Calu3 (cell line): ENCODE data around the gene PLK2. TPM values are rescaled to one million over a fixed set of nuclear protein-coding genes. Genes with fewer than 3 reads are reported as not detected.

Source experiments
- BruUV-seq: library from RNA; stranded (reverse); fragments of 400-500 nt; replicated peaks from 2 replicates; lab custom pipeline; 2021; lab: Mats Ljungman, UMichigan
- CTCF ChIA-PET: fragments of 300-600 bp; sonication (Branson Sonifier 250); formaldehyde crosslinking; loops from one replicate; lab custom pipeline; 2022; ENCODE audit warnings: antibody characterized with exemption; lab: Charles Lee
- DNase-seq: peaks from one replicate; pipeline ENCODE4 v3.0.0; 2022
- H3K27ac Mint-ChIP-seq: one replicate; pipeline ENCODE4 v1.8.0; 2022; ENCODE audit warnings: mixed read lengths; ENCODE audit not compliant: unreplicated experiment
- H3K27me3 Mint-ChIP-seq: one replicate; pipeline ENCODE4 v1.8.0; 2022; ENCODE audit warnings: mixed read lengths; ENCODE audit not compliant: unreplicated experiment
- H3K36me3 Mint-ChIP-seq: one replicate; pipeline ENCODE4 v1.8.0; 2022; ENCODE audit warnings: mild to moderate bottlenecking, moderate library complexity, mixed read lengths; ENCODE audit not compliant: insufficient read depth, unreplicated experiment
- H3K4me1 Mint-ChIP-seq: one replicate; pipeline ENCODE4 v1.8.0; 2022; ENCODE audit warnings: mild to moderate bottlenecking, low read depth, mixed read lengths; ENCODE audit not compliant: unreplicated experiment
- H3K4me3 Mint-ChIP-seq: one replicate; pipeline ENCODE4 v1.8.0; 2022; ENCODE audit warnings: mild to moderate bottlenecking, low read depth, moderate library complexity, mixed read lengths; ENCODE audit not compliant: unreplicated experiment
- H3K9me3 Mint-ChIP-seq: one replicate; pipeline ENCODE4 v1.8.0; 2022; ENCODE audit warnings: low read depth, mixed read lengths; ENCODE audit not compliant: unreplicated experiment
- CTCF ChIP-seq: fragments of 200-600 bp; IDR thresholded peaks from one replicate; pipeline ENCODE4 v1.8.0; 2022; ENCODE audit warnings: antibody characterized with exemption; ENCODE audit not compliant: unreplicated experiment
- intact Hi-C: fragments of 100-400 bp; cut with micrococcal nuclease; formaldehyde crosslinking; loops from one replicate; pipeline ENCODE4 v1.10.0; 2022; ENCODE audit not compliant: unreplicated experiment
- total RNA-seq: library from RNA; stranded (reverse); gene quantifications from 2 replicates; pipeline ENCODE4 v1.2.3, GENCODE V29; 2022

PLK2 gene
- total RNA-seq, 1 experiment from 2014 or later = 229 TPM

DNA sequence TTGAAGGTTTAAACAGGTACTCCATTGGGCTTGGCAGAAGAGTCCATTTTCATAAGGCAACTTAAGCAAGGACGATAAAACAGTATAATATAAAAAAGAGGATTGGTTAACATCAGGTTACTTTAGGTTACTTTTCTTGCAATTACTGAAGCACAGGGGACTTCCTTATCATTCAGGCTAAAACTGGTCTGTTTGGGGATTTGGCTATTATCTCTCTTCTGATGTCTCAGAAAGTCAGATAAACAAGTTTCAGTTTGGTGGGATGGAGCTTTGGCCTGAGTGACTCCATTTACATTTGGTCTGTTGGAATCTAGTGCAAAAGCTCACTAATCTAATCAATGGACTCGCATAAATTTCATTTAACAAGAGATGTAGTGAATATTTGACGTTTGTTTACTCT, 39.3 kb upstream of the PLK2 start:
- H3K27me3 Mint-ChIP-seq = peaks cover 90% of the 10 kb centered on the region
- DNase-seq = no peak
- CTCF ChIA-PET = no interaction called here
- no peak for TF ChIP-seq CTCF
- no peaks in the 10 kb centered on the region for H3K9me3 Mint-ChIP-seq
- BruUV-seq = no TSS peak
- no peaks in the 10 kb centered on the region for H3K4me1 Mint-ChIP-seq
- intact Hi-C loops = no loop called here
- no peaks in the 10 kb centered on the region for H3K36me3 Mint-ChIP-seq
- no peak overlapping the region for H3K27ac Mint-ChIP-seq
- H3K4me3 Mint-ChIP-seq = no peak overlapping the region

DNA sequence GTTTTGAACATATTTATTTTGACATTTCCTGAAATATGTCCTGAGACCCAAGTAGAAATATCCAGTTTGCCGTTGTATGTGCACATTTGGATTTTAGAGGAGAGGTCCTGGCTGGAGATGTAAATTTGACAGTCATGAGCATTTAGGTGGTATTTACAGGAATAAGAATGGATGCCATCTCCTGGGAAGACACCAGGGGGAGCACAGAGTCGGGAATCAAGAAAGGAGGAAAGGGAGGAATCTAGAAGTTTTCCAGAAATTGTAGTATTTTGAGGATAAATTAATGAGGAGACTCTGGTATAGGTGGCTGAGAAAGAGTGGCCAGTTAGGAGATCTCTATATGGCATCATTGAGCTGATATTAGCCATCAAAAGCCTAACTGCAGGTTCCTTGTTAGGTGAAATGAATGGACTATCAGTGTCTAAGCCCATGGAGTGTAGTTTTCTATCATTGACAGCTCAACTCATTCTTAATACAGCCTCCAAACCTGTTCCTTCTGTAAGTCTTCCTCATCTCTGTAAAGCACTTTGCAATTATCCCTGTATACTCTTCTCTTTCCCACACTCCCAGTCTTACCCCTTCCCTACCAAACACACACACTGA, 38.6 kb upstream of the PLK2 start:
- BruUV-seq = no TSS peak
- Mint-ChIP-seq H3K4me3 (no peak overlapping the region), H3K27me3 (peaks cover 83% of the 10 kb centered on the region), H3K9me3 (no peaks in the 10 kb centered on the region), H3K27ac (no peak overlapping the region), H3K4me1 (no peaks in the 10 kb centered on the region), H3K36me3 (no peaks in the 10 kb centered on the region)
- intact Hi-C loops = loop anchor here (1.0 kb wide), 1 partner anchor 352 kb away; no protein-coding TSS in a partner anchor
- TF ChIP-seq CTCF = peak; percentile 50
- CTCF ChIA-PET = no interaction called here
- peak; percentile 59 for DNase-seq

DNA sequence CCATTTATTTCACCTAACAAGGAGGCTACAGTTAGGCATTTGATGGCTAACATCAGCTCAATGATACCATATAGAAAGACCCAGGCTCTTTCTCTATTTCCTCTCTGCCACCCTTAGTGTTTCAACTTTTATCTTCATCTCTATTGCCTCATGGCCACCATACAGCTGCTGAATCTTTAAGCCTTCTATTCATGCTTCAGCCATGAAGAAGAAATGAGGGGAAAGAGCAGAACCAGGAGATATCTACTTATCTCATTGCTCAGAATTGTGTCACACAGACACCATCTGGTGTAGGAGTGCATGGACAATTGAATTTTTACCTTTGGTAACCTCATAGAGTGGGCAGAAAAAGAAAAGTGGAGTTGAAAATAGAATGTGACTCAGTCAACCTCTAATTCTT, 38.0 kb upstream of the PLK2 start:
- TF ChIP-seq CTCF = no peak
- intact Hi-C loops = loop anchor here (1.0 kb wide), 1 partner anchor 352 kb away; no protein-coding TSS in a partner anchor
- H3K27ac Mint-ChIP-seq = no peak overlapping the region
- no peak for DNase-seq
- CTCF ChIA-PET = no interaction called here
- H3K4me3 Mint-ChIP-seq = no peak overlapping the region
- peaks cover 78% of the 10 kb centered on the region for H3K27me3 Mint-ChIP-seq
- H3K36me3 Mint-ChIP-seq = no peaks in the 10 kb centered on the region
- no peaks in the 10 kb centered on the region for H3K9me3 Mint-ChIP-seq
- no TSS peak for BruUV-seq
- no peaks in the 10 kb centered on the region for H3K4me1 Mint-ChIP-seq

GRCh38 chr5:58497386-58497785, 37.5 kb upstream of the PLK2 start:
- DNase-seq = no peak
- H3K36me3 Mint-ChIP-seq = no peaks in the 10 kb centered on the region
- H3K4me1 Mint-ChIP-seq = no peaks in the 10 kb centered on the region
- intact Hi-C loops = no loop called here
- no TSS peak for BruUV-seq
- H3K27ac Mint-ChIP-seq = no peak overlapping the region
- H3K4me3 Mint-ChIP-seq = no peak overlapping the region
- no peak for TF ChIP-seq CTCF
- CTCF ChIA-PET = no interaction called here
- H3K27me3 Mint-ChIP-seq = peaks cover 73% of the 10 kb centered on the region
- H3K9me3 Mint-ChIP-seq = no peaks in the 10 kb centered on the region
